Stimulated activated effector memory CD8-positive, alpha-beta T cell treated with anti-CD3 and anti-CD28 coated beads, Interleukin-12 subunit alpha, Interleukin-12 subunit beta, amount 100 ng/mL, for 72 hours (primary cell): ENCODE measurements around the gene GNAT1.

ENCODE experiments used
- ATAC-seq: fragments of 150-1000 bp; cut with Tn5 transposase; 2 replicates; pipeline ENCODE4 v1.10.0; 2021
- DNase-seq, 2 donors: peaks; one replicate each; pipeline ENCODE4 v3.0.0; 2021 to 2022; ENCODE audit warnings: low spot score in 2 of 2
- H3K27ac Mint-ChIP-seq: one replicate; pipeline ENCODE4 v1.8.0; 2022; ENCODE audit warnings: mild to moderate bottlenecking, mixed read lengths
- H3K36me3 Mint-ChIP-seq: one replicate; pipeline ENCODE4 v1.8.0; 2022; ENCODE audit warnings: mild to moderate bottlenecking, mixed read lengths
- H3K4me1 Mint-ChIP-seq: one replicate; pipeline ENCODE4 v1.8.0; 2022; ENCODE audit warnings: mixed read lengths
- H3K4me3 Mint-ChIP-seq: one replicate; pipeline ENCODE4 v1.8.0; 2022; ENCODE audit warnings: mild to moderate bottlenecking, mixed read lengths
- H3K9me3 Mint-ChIP-seq: one replicate; pipeline ENCODE4 v1.8.0; 2022; ENCODE audit warnings: mixed read lengths

Gene GNAT1

GRCh38 chr3:50212502-50212901, 21.1 kb downstream of the GNAT1 start:
- H3K9me3 Mint-ChIP-seq, result no peaks in the 10 kb centered on the region
- no peaks in the 10 kb centered on the region for H3K4me1 Mint-ChIP-seq
- no peaks in the 10 kb centered on the region for H3K36me3 Mint-ChIP-seq
- no peak for ATAC-seq
- DNase-seq, result no peak
- no peak overlapping the region for H3K4me3 Mint-ChIP-seq
- H3K27ac Mint-ChIP-seq, result no peak overlapping the region

- Mint-ChIP-seq H3K4me1 (no peaks in the 10 kb centered on the region), H3K9me3 (no peaks in the 10 kb centered on the region), H3K36me3 (no peaks in the 10 kb centered on the region), H3K4me3 (no peak overlapping the region), H3K27ac (no peak overlapping the region)
- DNase-seq (no peak), ATAC-seq (no peak)
Measured at GRCh38 chr3:50212971-50213370, 21.6 kb downstream of the GNAT1 start.

- Mint-ChIP-seq H3K4me3 (no peak overlapping the region), H3K36me3 (no peaks in the 10 kb centered on the region)
- no peak for ATAC-seq
Measured at GRCh38 chr3:50213373-50213772, 22.0 kb downstream of the GNAT1 start.

GRCh38 chr3:50214824-50215223, 23.4 kb downstream of the GNAT1 start:
- Mint-ChIP-seq H3K9me3 (no peaks in the 10 kb centered on the region), H3K4me3 (no peak overlapping the region), H3K36me3 (no peaks in the 10 kb centered on the region), H3K27ac (no peak overlapping the region), H3K4me1 (no peaks in the 10 kb centered on the region)
- ATAC-seq (no peak), DNase-seq (no peak)

More at GRCh38 chr3:50213373-50213772, 22.0 kb downstream of the GNAT1 start:
- DNase-seq, result no peak
- no peak overlapping the region for H3K27ac Mint-ChIP-seq
- no peaks in the 10 kb centered on the region for H3K4me1 Mint-ChIP-seq
- no peaks in the 10 kb centered on the region for H3K9me3 Mint-ChIP-seq

GRCh38 chr3:50215529-50215928, 24.1 kb downstream of the GNAT1 start:
- Mint-ChIP-seq H3K27ac (no peak overlapping the region), H3K9me3 (no peaks in the 10 kb centered on the region), H3K4me1 (no peaks in the 10 kb centered on the region), H3K4me3 (no peak overlapping the region), H3K36me3 (no peaks in the 10 kb centered on the region)
- DNase-seq, result no peak
- no peak for ATAC-seq

GRCh38 chr3:50217681-50218080, 26.3 kb downstream of the GNAT1 start:
- ATAC-seq (no peak), DNase-seq (no peak)
- H3K4me3 Mint-ChIP-seq, result no peak overlapping the region
- H3K4me1 Mint-ChIP-seq, result no peaks in the 10 kb centered on the region
- H3K27ac Mint-ChIP-seq, result no peak overlapping the region
- H3K36me3 Mint-ChIP-seq, result no peaks in the 10 kb centered on the region
- no peaks in the 10 kb centered on the region for H3K9me3 Mint-ChIP-seq

GRCh38 chr3:50218448-50218847, 27.0 kb downstream of the GNAT1 start:
- Mint-ChIP-seq H3K36me3 (no peaks in the 10 kb centered on the region), H3K4me1 (no peaks in the 10 kb centered on the region), H3K27ac (no peak overlapping the region), H3K4me3 (no peak overlapping the region), H3K9me3 (no peaks in the 10 kb centered on the region)
- ATAC-seq (no peak), DNase-seq (no peak)

- no peaks in the 10 kb centered on the region for H3K36me3 Mint-ChIP-seq
- no peak overlapping the region for H3K4me3 Mint-ChIP-seq
- no peaks in the 10 kb centered on the region for H3K4me1 Mint-ChIP-seq
- no peaks in the 10 kb centered on the region for H3K9me3 Mint-ChIP-seq
- DNase-seq (no peak), ATAC-seq (no peak)
- no peak overlapping the region for H3K27ac Mint-ChIP-seq
Measured at GRCh38 chr3:50219285-50219684, 27.9 kb downstream of the GNAT1 start.

GRCh38 chr3:50220109-50220508, 28.7 kb downstream of the GNAT1 start:
- no peak for DNase-seq
- H3K9me3 Mint-ChIP-seq, result no peaks in the 10 kb centered on the region
- H3K4me3 Mint-ChIP-seq, result no peak overlapping the region
- peaks cover 2% of the 10 kb centered on the region for H3K4me1 Mint-ChIP-seq
- no peaks in the 10 kb centered on the region for H3K36me3 Mint-ChIP-seq
- no peak for ATAC-seq
- peak overlapping the region; percentile 27 for H3K27ac Mint-ChIP-seq

GRCh38 chr3:50221051-50221410, 29.6 kb downstream of the GNAT1 start:
- Mint-ChIP-seq H3K4me1 (peaks cover 11% of the 10 kb centered on the region), H3K4me3 (no peak overlapping the region), H3K36me3 (peaks cover 3% of the 10 kb centered on the region), H3K27ac (peak overlapping the region; percentile 32), H3K9me3 (no peaks in the 10 kb centered on the region)
- ATAC-seq (peak; percentile 31), DNase-seq (no peak)

GRCh38 chr3:50221411-50222168, 30.2 kb downstream of the GNAT1 start:
- H3K4me1 Mint-ChIP-seq, result peaks cover 15% of the 10 kb centered on the region
- ATAC-seq, result no peak
- H3K27ac Mint-ChIP-seq, result peak overlapping the region; percentile 32
- no peak overlapping the region for H3K4me3 Mint-ChIP-seq
- no peaks in the 10 kb centered on the region for H3K9me3 Mint-ChIP-seq
- H3K36me3 Mint-ChIP-seq, result peaks cover 6% of the 10 kb centered on the region
- no peak for DNase-seq

- no peak overlapping the region for H3K27ac Mint-ChIP-seq
- no peak overlapping the region for H3K4me3 Mint-ChIP-seq
- ATAC-seq (no peak), DNase-seq (no peak)
- peaks cover 10% of the 10 kb centered on the region for H3K36me3 Mint-ChIP-seq
- H3K9me3 Mint-ChIP-seq, result no peaks in the 10 kb centered on the region
- peaks cover 21% of the 10 kb centered on the region for H3K4me1 Mint-ChIP-seq
Measured at GRCh38 chr3:50222169-50222528, 30.7 kb downstream of the GNAT1 start.

GRCh38 chr3:50224639-50225038, 33.2 kb downstream of the GNAT1 start:
- no peak for DNase-seq
- peak overlapping the region; percentile 10 for H3K27ac Mint-ChIP-seq
- no peak overlapping the region for H3K4me3 Mint-ChIP-seq
- H3K4me1 Mint-ChIP-seq, result peaks cover 43% of the 10 kb centered on the region
- H3K9me3 Mint-ChIP-seq, result no peaks in the 10 kb centered on the region
- H3K36me3 Mint-ChIP-seq, result peaks cover 10% of the 10 kb centered on the region
- ATAC-seq, result no peak

GRCh38 chr3:50226888-50227389, 35.5 kb downstream of the GNAT1 start:
- peaks cover 46% of the 10 kb centered on the region for H3K4me1 Mint-ChIP-seq
- H3K27ac Mint-ChIP-seq, result peak overlapping the region; percentile 95
- peaks cover 10% of the 10 kb centered on the region for H3K36me3 Mint-ChIP-seq
- peak overlapping the region; percentile 99 for H3K4me3 Mint-ChIP-seq
- DNase-seq, result peak in 1 of 2 donors; percentile 42
- no peaks in the 10 kb centered on the region for H3K9me3 Mint-ChIP-seq
- peak; percentile 49 for ATAC-seq

- H3K27ac Mint-ChIP-seq, result peak overlapping the region; percentile 95
- H3K36me3 Mint-ChIP-seq, result peaks cover 10% of the 10 kb centered on the region
- peak overlapping the region; percentile 99 for H3K4me3 Mint-ChIP-seq
- H3K4me1 Mint-ChIP-seq, result peaks cover 46% of the 10 kb centered on the region
- peak; percentile 92 to 94 for DNase-seq
- ATAC-seq, result peak; percentile 89
- no peaks in the 10 kb centered on the region for H3K9me3 Mint-ChIP-seq
Measured at GRCh38 chr3:50227390-50228183, 36.2 kb downstream of the GNAT1 start.
